ENCODE measurements around the gene PRMT3. TPM values are rescaled to one million over a fixed set of nuclear protein-coding genes. Genes with fewer than 3 reads are reported as not detected.
A peak's percentile ranks its signal among the peaks of the same experiment; 100 is the strongest.

PRMT3 gene
- total and polyA plus RNA-seq, 2 of the 13 experiments (the other 11 are each of a cell fraction or from before 2014, with no cell fraction given): 9.1 to 27.7 TPM

DNA sequence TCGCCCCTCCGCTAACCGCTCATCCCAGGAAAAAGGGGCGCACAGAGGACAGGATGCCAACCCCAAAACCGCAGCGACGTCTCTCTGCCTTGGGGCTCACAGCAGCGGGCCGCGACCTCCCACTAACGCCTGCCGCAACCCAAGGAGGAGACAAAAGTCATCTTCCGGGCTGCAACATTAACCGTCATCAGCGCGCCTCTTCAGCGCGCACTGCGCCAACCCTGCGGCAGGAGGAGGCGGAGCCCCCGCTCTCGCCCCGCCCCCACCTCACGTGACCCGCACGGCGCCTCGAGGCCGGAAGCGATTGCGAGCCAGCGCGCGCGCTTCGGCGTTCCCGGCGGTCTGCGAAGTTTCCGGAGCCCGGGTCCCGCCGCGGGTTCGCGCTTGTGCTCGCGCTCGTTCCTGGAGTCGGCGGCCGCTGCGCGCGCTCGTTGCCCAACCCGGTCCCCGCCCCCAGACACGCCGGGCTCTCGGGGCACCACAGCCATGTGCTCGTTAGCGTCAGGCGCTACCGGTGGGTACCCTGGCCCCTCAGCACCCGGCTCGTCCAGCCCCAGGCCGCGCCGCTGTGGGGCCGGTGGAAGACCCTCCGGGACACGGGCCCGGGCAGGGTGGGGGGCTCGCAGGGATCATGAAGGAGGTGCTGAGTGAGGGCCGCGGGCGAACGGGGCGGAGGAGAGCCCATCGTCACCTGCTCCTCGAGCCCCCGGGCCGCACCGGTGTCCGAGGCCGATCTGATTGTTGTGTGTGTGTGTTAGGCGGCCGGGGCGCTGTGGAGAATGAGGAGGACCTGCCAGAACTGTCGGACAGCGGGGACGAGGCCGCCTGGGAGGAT is at the start of gene PRMT3 (continued):
- TF ChIP-seq, protein P1, sequence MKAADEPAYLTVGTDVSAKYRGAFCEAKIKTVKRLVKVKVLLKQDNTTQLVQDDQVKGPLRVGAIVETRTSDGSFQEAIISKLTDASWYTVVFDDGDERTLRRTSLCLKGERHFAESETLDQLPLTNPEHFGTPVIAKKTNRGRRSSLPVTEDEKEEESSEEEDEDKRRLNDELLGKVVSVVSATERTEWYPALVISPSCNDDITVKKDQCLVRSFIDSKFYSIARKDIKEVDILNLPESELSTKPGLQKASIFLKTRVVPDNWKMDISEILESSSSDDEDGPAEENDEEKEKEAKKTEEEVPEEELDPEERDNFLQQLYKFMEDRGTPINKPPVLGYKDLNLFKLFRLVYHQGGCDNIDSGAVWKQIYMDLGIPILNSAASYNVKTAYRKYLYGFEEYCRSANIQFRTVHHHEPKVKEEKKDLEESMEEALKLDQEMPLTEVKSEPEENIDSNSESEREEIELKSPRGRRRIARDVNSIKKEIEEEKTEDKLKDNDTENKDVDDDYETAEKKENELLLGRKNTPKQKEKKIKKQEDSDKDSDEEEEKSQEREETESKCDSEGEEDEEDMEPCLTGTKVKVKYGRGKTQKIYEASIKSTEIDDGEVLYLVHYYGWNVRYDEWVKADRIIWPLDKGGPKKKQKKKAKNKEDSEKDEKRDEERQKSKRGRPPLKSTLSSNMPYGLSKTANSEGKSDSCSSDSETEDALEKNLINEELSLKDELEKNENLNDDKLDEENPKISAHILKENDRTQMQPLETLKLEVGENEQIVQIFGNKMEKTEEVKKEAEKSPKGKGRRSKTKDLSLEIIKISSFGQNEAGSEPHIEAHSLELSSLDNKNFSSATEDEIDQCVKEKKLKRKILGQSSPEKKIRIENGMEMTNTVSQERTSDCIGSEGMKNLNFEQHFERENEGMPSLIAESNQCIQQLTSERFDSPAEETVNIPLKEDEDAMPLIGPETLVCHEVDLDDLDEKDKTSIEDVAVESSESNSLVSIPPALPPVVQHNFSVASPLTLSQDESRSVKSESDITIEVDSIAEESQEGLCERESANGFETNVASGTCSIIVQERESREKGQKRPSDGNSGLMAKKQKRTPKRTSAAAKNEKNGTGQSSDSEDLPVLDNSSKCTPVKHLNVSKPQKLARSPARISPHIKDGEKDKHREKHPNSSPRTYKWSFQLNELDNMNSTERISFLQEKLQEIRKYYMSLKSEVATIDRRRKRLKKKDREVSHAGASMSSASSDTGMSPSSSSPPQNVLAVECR (CRISPR knock-in tag; IDR thresholded peaks at IDR 0.05; ENCODE audit: borderline replicate concordance): peak; percentile 98
- TF ChIP-seq PPARG (CRISPR knock-in tag; conservative IDR thresholded peaks at IDR 0.05) (no peak), NCOA2 (CRISPR knock-in tag; IDR thresholded peaks at IDR 0.05) (no peak; the same call in 1 of the 2 replicates), XRCC5 (optimal IDR thresholded peaks at IDR 0.05; ENCODE audit: low read length) (peak; percentile 91), ZNF878 (CRISPR knock-in tag; IDR thresholded peaks at IDR 0.05) (no peak), IRF2 (CRISPR knock-in tag; IDR thresholded peaks at IDR 0.05) (peak; percentile 15; the same call in 1 of the 2 replicates), NR2F2 (IDR thresholded peaks at IDR 0.05; ENCODE audit: borderline replicate concordance, low read depth) (no peak), KAT2B (IDR thresholded peaks at IDR 0.05; ENCODE audit: borderline replicate concordance, low read depth, low read length) (no peak), MAFK (conservative IDR thresholded peaks at IDR 0.05 in 1 of 2, IDR thresholded peaks at IDR 0.05 in 1 of 2; ENCODE audit: low read length in 2 of 2) (no peak), ZNF367 (CRISPR knock-in tag; IDR thresholded peaks at IDR 0.05; ENCODE audit: borderline replicate concordance) (0 out of 2 replicates have a peak, but pooled peaks have one; percentile 80), ZFP36L1 (CRISPR knock-in tag; IDR thresholded peaks at IDR 0.05) (no peak; the same call in 1 of the 2 replicates), GABPA (IDR thresholded peaks at IDR 0.05; ENCODE audit: low read depth, low read length) (peak; percentile 51; the same call in 1 of the 2 replicates), GABPA (CRISPR knock-in tag; IDR thresholded peaks at IDR 0.05; ENCODE audit: low read depth) (no peak; the same call in none of the 2 replicates), NFE2L1 (CRISPR knock-in tag; IDR thresholded peaks at IDR 0.05; ENCODE audit: borderline replicate concordance) (no peak), ZNF225 (CRISPR knock-in tag; IDR thresholded peaks at IDR 0.05) (peak; percentile 85), CBFB (CRISPR knock-in tag; IDR thresholded peaks at IDR 0.05) (peak; percentile 27; the same call in 1 of the 2 replicates), CAMTA2 (CRISPR knock-in tag; IDR thresholded peaks at IDR 0.05; ENCODE audit: borderline replicate concordance) (no peak), IKZF4 (CRISPR knock-in tag; IDR thresholded peaks at IDR 0.05; ENCODE audit: borderline replicate concordance, low read depth, not compliant biosample characterization) (no peak), POLR2AphosphoS2 (IDR thresholded peaks at IDR 0.05; ENCODE audit: low read depth, low read length) (no peak), MBD4 (IDR thresholded peaks at IDR 0.05; ENCODE audit: borderline replicate concordance, low read length) (no peak)
- TF ChIP-seq, protein P2, sequence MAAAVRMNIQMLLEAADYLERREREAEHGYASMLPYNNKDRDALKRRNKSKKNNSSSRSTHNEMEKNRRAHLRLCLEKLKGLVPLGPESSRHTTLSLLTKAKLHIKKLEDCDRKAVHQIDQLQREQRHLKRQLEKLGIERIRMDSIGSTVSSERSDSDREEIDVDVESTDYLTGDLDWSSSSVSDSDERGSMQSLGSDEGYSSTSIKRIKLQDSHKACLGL (CRISPR knock-in tag; IDR thresholded peaks at IDR 0.05): peak; percentile 99
- TF ChIP-seq, protein P3, sequence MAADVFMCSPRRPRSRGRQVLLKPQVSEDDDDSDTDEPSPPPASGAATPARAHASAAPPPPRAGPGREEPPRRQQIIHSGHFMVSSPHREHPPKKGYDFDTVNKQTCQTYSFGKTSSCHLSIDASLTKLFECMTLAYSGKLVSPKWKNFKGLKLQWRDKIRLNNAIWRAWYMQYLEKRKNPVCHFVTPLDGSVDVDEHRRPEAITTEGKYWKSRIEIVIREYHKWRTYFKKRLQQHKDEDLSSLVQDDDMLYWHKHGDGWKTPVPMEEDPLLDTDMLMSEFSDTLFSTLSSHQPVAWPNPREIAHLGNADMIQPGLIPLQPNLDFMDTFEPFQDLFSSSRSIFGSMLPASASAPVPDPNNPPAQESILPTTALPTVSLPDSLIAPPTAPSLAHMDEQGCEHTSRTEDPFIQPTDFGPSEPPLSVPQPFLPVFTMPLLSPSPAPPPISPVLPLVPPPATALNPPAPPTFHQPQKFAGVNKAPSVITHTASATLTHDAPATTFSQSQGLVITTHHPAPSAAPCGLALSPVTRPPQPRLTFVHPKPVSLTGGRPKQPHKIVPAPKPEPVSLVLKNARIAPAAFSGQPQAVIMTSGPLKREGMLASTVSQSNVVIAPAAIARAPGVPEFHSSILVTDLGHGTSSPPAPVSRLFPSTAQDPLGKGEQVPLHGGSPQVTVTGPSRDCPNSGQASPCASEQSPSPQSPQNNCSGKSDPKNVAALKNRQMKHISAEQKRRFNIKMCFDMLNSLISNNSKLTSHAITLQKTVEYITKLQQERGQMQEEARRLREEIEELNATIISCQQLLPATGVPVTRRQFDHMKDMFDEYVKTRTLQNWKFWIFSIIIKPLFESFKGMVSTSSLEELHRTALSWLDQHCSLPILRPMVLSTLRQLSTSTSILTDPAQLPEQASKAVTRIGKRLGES (CRISPR knock-in tag; IDR thresholded peaks at IDR 0.05; ENCODE audit: borderline replicate concordance): peak; percentile 75
